PC-3 (cell line): ENCODE measurements around the gene DGKI. TPM values are rescaled to one million over a fixed set of nuclear protein-coding genes. Genes with fewer than 3 reads are reported as not detected.

Experiments
- ATAC-seq: fragments of 200-7000 bp; cut with Tn5 transposase; 2 replicates; pipeline ENCODE4 v1.9.1; 2020; ENCODE audit warnings: mild to moderate bottlenecking, moderate library complexity
- BruUV-seq: library from RNA; stranded (reverse); fragments of 400-500 nt; replicated peaks from 2 replicates; lab custom pipeline; 2021; lab: Mats Ljungman, UMichigan
- CTCF ChIA-PET: fragments of 300-600 bp; sonication (Branson Sonifier 250); formaldehyde crosslinking; loops from one replicate; lab custom pipeline; 2022; ENCODE audit warnings: antibody characterized with exemption; lab: Charles Lee
- POLR2A ChIA-PET: fragments of 300-600 bp; sonication (Branson Sonifier 250); formaldehyde crosslinking; loops from one replicate; lab custom pipeline; 2022; ENCODE audit warnings: antibody characterized with exemption; ENCODE audit not compliant: unreplicated experiment; lab: Charles Lee
- DNase-seq: peaks from one replicate; pipeline ENCODE4 v3.0.0-alpha.2; 2015
- H2AFZ ChIP-seq: fragments of 300-600 bp; sonication (generic); 2 replicates; pipeline ENCODE4 v1.6.0; 2016; ENCODE audit warnings: antibody characterized with exemption, low read length
- H3F3A ChIP-seq: fragments of 300-600 bp; sonication (generic); one replicate; pipeline ENCODE4 v1.6.0; 2017; ENCODE audit warnings: antibody characterized with exemption, low read length, control low read depth, mild to moderate bottlenecking; ENCODE audit not compliant: unreplicated experiment
- H3K27ac ChIP-seq: fragments of 300-600 bp; sonication (generic); 2 replicates; pipeline ENCODE4 v1.5.1; 2016; ENCODE audit warnings: mild to moderate bottlenecking, low read length
- H3K27me3 ChIP-seq: fragments of 300-600 bp; sonication (generic); 2 replicates; pipeline ENCODE4 v1.6.1; 2016; ENCODE audit warnings: low read length, mixed read lengths
- H3K36me3 ChIP-seq: fragments of 300-600 bp; sonication (generic); 2 replicates; pipeline ENCODE4 v1.6.1; 2016; ENCODE audit warnings: low read depth, mixed run types, low read length, mixed read lengths
- H3K4me1 ChIP-seq: fragments of 300-600 bp; sonication (generic); 2 replicates; pipeline ENCODE4 v1.5.1; 2016; ENCODE audit warnings: low read length; ENCODE audit not compliant: insufficient read depth
- H3K4me2 ChIP-seq: fragments of 300-600 bp; sonication (generic); 2 replicates; pipeline ENCODE4 v1.6.0; 2016; ENCODE audit warnings: low read length
- H3K4me3 ChIP-seq: fragments of 300-600 bp; sonication (generic); 2 replicates; pipeline ENCODE4 v1.5.1; 2016; ENCODE audit warnings: mild to moderate bottlenecking, low read length, mixed read lengths
- H3K79me2 ChIP-seq: fragments of 300-600 bp; sonication (generic); 2 replicates; pipeline ENCODE4 v1.6.1; 2017; ENCODE audit warnings: low read length, mixed read lengths
- H3K9ac ChIP-seq: fragments of 300-600 bp; sonication (generic); 2 replicates; pipeline ENCODE4 v1.6.0; 2016; ENCODE audit warnings: mild to moderate bottlenecking, low read length
- H3K9me2 ChIP-seq: fragments of 300-600 bp; sonication (generic); replicated peaks from 2 replicates; pipeline ENCODE4 v1.6.1; 2016; ENCODE audit warnings: mixed run types, low read length, mixed read lengths
- H3K9me3 ChIP-seq: fragments of 300-600 bp; sonication (generic); 2 replicates; pipeline ENCODE4 v1.6.1; 2016; ENCODE audit warnings: low read length, mixed read lengths
- H4K20me1 ChIP-seq: fragments of 300-600 bp; sonication (generic); 2 replicates; pipeline ENCODE4 v1.6.1; 2016; ENCODE audit warnings: low read length, mixed read lengths
- EZH2 ChIP-seq: fragments of 300-600 bp; sonication (generic); IDR thresholded peaks from one replicate; pipeline ENCODE4 v1.6.1; 2017; ENCODE audit warnings: antibody characterized with exemption, mild to moderate bottlenecking, low read length; ENCODE audit not compliant: unreplicated experiment
- EZH2phosphoT487 ChIP-seq: fragments of 300-600 bp; sonication (generic); IDR thresholded peaks from 2 replicates; pipeline ENCODE4 v1.6.1; 2018; ENCODE audit warnings: mild to moderate bottlenecking, antibody characterized with exemption, low read length, borderline replicate concordance
- intact Hi-C: fragments of 100-400 bp; cut with micrococcal nuclease; formaldehyde crosslinking; loops from 2 replicates; pipeline ENCODE4 v1.9.0; 2023
- total RNA-seq: library from RNA; depleted of rRNA; stranded (reverse); fragments of >200 nt; gene quantifications from 2 replicates; pipeline ENCODE4 v1.2.3, GENCODE V29; 2014
- TF ChIP-seq, protein P1 (sequence below): fragments of 300-600 bp; sonication (generic); conservative IDR thresholded peaks from 2 replicates; pipeline ENCODE4 v1.5.1; 2017; ENCODE audit warnings: antibody characterized with exemption, low read depth, mild to moderate bottlenecking, low read length

DGKI gene
- total RNA-seq, 1 experiment from 2014 or later, result not detected

DNA sequence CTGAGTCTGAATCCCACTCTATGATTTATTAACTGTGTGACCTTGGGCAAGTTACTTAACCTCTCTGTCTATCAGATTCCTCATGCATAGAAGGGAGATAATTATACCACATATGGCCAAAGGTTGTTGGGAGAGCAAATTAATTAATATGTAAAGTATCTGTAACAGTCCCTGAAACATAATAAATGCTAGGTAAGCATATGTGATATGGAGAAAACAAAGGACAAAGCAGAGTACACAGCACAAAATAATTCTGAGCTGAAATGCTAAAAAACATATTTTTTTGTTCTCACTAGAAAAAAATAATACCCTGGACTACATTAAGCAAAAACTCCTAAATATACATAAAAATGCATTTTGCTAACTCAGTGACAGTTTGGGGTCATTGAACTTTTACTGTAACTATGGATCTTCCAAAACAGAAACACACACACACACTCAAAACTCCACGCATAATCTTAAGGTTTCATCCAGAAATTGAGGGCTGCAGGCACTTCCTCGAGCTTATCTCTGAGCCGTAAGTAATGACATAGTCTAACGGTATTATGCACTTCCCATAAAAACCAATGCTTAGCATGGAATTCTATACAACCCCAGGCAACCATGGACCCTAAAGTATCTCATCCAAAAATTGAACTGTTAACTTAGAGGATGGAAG lies 301.6 kb downstream of the DGKI start:
- intact Hi-C loops, result no loop called here
- CTCF ChIA-PET, result no interaction called here
- POLR2A ChIA-PET, result no interaction called here
- Histone ChIP-seq H3K79me2 (no peaks in the 10 kb centered on the region), H3K4me3 (no peak overlapping the region), H2AFZ (no peak overlapping the region), H3K27ac (no peak overlapping the region), H3K9me3 (no peaks in the 10 kb centered on the region), H3K9me2 (no peaks in the 10 kb centered on the region), H3K27me3 (peaks cover 14% of the 10 kb centered on the region; the same call in 1 of the 2 replicates), H4K20me1 (no peaks in the 10 kb centered on the region), H3K4me2 (no peak overlapping the region), H3F3A (no peaks in the 10 kb centered on the region), H3K36me3 (no peaks in the 10 kb centered on the region), H3K9ac (no peak overlapping the region), H3K4me1 (no peaks in the 10 kb centered on the region)
- TF ChIP-seq EZH2 (no peak), EZH2phosphoT487 (no peak)
- TF ChIP-seq, protein P1, sequence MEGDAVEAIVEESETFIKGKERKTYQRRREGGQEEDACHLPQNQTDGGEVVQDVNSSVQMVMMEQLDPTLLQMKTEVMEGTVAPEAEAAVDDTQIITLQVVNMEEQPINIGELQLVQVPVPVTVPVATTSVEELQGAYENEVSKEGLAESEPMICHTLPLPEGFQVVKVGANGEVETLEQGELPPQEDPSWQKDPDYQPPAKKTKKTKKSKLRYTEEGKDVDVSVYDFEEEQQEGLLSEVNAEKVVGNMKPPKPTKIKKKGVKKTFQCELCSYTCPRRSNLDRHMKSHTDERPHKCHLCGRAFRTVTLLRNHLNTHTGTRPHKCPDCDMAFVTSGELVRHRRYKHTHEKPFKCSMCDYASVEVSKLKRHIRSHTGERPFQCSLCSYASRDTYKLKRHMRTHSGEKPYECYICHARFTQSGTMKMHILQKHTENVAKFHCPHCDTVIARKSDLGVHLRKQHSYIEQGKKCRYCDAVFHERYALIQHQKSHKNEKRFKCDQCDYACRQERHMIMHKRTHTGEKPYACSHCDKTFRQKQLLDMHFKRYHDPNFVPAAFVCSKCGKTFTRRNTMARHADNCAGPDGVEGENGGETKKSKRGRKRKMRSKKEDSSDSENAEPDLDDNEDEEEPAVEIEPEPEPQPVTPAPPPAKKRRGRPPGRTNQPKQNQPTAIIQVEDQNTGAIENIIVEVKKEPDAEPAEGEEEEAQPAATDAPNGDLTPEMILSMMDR, result no peak
- DNase-seq (no peak), ATAC-seq (no peak)
- no TSS peak for BruUV-seq

DNA sequence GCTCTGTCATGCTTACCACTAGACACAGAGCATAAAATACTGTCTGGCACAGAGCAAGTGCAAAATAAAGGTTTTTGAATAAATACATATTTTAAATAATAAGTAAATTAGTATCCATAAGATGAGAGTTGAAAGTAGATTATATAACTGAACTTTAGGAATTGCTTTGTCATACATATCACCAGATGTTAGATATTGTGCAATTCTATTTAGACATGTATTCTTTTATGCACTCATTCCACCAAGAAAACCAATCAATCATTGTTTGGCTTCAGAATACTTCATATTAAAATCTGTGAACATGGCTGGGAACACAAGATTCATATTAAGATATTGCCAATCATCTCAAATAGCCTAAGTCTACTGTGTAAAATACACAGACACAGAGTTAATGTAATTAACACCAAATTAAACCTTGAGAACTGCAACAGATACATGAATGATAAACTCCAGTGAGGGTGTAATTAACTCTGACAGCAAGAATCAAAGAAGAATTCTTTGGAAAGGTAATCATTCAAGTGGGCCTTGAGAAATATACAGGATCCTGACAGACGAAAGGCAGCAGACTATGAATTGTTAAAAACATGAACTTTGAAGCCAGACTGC lies 302.2 kb downstream of the DGKI start:
- H3K27me3 ChIP-seq, result peaks cover 13% of the 10 kb centered on the region; the same call in 1 of the 2 replicates
- H3K9me2 ChIP-seq, result no peaks in the 10 kb centered on the region
- no peak overlapping the region for H2AFZ ChIP-seq
- no peaks in the 10 kb centered on the region for H3K36me3 ChIP-seq
- intact Hi-C loops, result no loop called here
- BruUV-seq, result no TSS peak
- DNase-seq, result no peak
- no peak overlapping the region for H3K4me2 ChIP-seq
- H3K79me2 ChIP-seq, result no peaks in the 10 kb centered on the region
- no peak overlapping the region for H3K27ac ChIP-seq
- H3K4me3 ChIP-seq, result no peak overlapping the region
- H3K9ac ChIP-seq, result no peak overlapping the region
- ChIA-PET POLR2A (no interaction called here), CTCF (no interaction called here)
- TF ChIP-seq, protein P1, result no peak
- TF ChIP-seq EZH2phosphoT487 (no peak), EZH2 (no peak)
- no peaks in the 10 kb centered on the region for H3F3A ChIP-seq
- no peak for ATAC-seq
- no peaks in the 10 kb centered on the region for H3K9me3 ChIP-seq
- H3K4me1 ChIP-seq, result peaks cover 2% of the 10 kb centered on the region
- no peaks in the 10 kb centered on the region for H4K20me1 ChIP-seq
